HL-60 (cell line): Measurements from ENCODE around the gene ZCWPW2.

ENCODE experiments used
- GABPA ChIP-seq: IDR thresholded peaks from 2 replicates; pipeline ENCODE4 v1.6.1; 2012; ENCODE audit warnings: low read depth
- POLR2AphosphoS5 ChIP-seq: IDR thresholded peaks from 2 replicates; pipeline ENCODE4 v1.6.1; 2012; ENCODE audit warnings: low read depth
- TF ChIP-seq, protein P1 (sequence below): IDR thresholded peaks from one replicate; pipeline ENCODE4 v1.5.1; 2011; ENCODE audit warnings: low read length, control low read depth, inconsistent platforms; ENCODE audit not compliant: insufficient read depth

DNA sequence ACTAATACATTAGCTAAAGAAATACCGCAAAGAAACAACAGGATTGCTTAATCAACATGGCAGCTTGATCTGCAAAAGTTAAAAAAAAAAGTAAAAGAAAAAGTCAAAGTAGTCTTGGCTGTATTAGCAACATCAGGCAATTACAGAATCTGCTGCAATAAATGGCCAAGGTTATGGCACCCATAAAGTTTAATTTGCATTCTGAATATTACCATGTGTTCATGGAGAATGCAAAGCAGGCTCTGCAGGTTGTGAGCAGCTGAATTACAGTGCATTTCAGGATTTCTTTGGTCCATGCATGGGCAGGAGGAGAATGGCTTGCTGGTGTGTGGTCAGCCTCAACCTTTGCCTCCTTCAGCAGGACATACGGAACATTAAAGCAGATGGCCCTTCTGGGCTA, 199.2 kb downstream of the ZCWPW2 start:
- TF ChIP-seq, protein P1, sequence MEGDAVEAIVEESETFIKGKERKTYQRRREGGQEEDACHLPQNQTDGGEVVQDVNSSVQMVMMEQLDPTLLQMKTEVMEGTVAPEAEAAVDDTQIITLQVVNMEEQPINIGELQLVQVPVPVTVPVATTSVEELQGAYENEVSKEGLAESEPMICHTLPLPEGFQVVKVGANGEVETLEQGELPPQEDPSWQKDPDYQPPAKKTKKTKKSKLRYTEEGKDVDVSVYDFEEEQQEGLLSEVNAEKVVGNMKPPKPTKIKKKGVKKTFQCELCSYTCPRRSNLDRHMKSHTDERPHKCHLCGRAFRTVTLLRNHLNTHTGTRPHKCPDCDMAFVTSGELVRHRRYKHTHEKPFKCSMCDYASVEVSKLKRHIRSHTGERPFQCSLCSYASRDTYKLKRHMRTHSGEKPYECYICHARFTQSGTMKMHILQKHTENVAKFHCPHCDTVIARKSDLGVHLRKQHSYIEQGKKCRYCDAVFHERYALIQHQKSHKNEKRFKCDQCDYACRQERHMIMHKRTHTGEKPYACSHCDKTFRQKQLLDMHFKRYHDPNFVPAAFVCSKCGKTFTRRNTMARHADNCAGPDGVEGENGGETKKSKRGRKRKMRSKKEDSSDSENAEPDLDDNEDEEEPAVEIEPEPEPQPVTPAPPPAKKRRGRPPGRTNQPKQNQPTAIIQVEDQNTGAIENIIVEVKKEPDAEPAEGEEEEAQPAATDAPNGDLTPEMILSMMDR, result no peak
- TF ChIP-seq POLR2AphosphoS5 (no peak), GABPA (no peak)
